Measurements from ENCODE around the gene MRGPRG.
A peak's percentile ranks its signal among the peaks of the same experiment; 100 is the strongest.

Gene MRGPRG

GRCh38 chr11:3219281-3219892, 774 bp upstream of the MRGPRG start:
- TF ChIP-seq CTCF (IDR thresholded peaks at IDR 0.05; ENCODE audit: control insufficient read depth, extremely low read depth, insufficient read depth), result no peak
- no peak overlapping the region for H3K4me3 ChIP-seq (ENCODE audit: low read depth, low read length)
- DNase-seq (ENCODE audit: low read depth), result no peak

- no peak for DNase-seq (ENCODE audit: low read depth)
- TF ChIP-seq CTCF (IDR thresholded peaks at IDR 0.05; ENCODE audit: control insufficient read depth, extremely low read depth, insufficient read depth), result no peak
- H3K4me3 ChIP-seq (ENCODE audit: low read depth, low read length), result no peak overlapping the region
These were observed 663 bp downstream of the MRGPRG start for GRCh38 chr11:3217818-3218482.

- H3K4me3 ChIP-seq (ENCODE audit: low read depth, low read length), result no peak overlapping the region
- no peak for TF ChIP-seq CTCF (IDR thresholded peaks at IDR 0.05; ENCODE audit: control insufficient read depth, extremely low read depth, insufficient read depth)
- no peak for DNase-seq (ENCODE audit: low read depth)
These were observed 2.5 kb downstream of the MRGPRG start for GRCh38 chr11:3216027-3216525.

- no peak overlapping the region for H3K4me3 ChIP-seq (ENCODE audit: low read depth, low read length)
- TF ChIP-seq CTCF (IDR thresholded peaks at IDR 0.05; ENCODE audit: control insufficient read depth, extremely low read depth, insufficient read depth), result no peak
- peak; percentile 21 for DNase-seq (ENCODE audit: low read depth)
These were observed 3.1 kb downstream of the MRGPRG start for GRCh38 chr11:3215346-3216026.

- no peak for DNase-seq (ENCODE audit: low read depth)
- no peak overlapping the region for H3K4me3 ChIP-seq (ENCODE audit: low read depth, low read length)
- TF ChIP-seq CTCF (IDR thresholded peaks at IDR 0.05; ENCODE audit: control insufficient read depth, extremely low read depth, insufficient read depth), result no peak
These were observed 4.3 kb downstream of the MRGPRG start for GRCh38 chr11:3214420-3214699.

GRCh38 chr11:3213659-3214419, 4.8 kb downstream of the MRGPRG start:
- no peak for DNase-seq (ENCODE audit: low read depth)
- TF ChIP-seq CTCF (IDR thresholded peaks at IDR 0.05; ENCODE audit: control insufficient read depth, extremely low read depth, insufficient read depth), result no peak
- no peak overlapping the region for H3K4me3 ChIP-seq (ENCODE audit: low read depth, low read length)
